K562 (cell line): ENCODE data around the gene C21orf58.

Source experiments
- ATF7 ChIP-seq: fragments of 450-650 bp; IDR thresholded peaks from 2 replicates; pipeline ENCODE4 v1.7.1; 2014; ENCODE audit warnings: mild to moderate bottlenecking, moderate library complexity
- CTCF ChIP-seq, 3 experiments: IDR thresholded peaks in 2 of 3; conservative IDR thresholded peaks in 1 of 3; 2 replicates each; pipeline ENCODE4 v1.5.1; 2011 to 2012; ENCODE audit warnings: low read length in 3 of 3, mild to moderate bottlenecking in 3 of 3, control low read depth in 2 of 3, improper control_type of control experiment in 1 of 3, inconsistent platforms in 1 of 3, low read depth in 1 of 3, mixed read lengths in 1 of 3, moderate library complexity in 1 of 3; ENCODE audit not compliant: insufficient read depth in 2 of 3
- FOXP4 ChIP-seq: sonication (generic); formaldehyde crosslinking; IDR thresholded peaks from 2 replicates; pipeline ENCODE4 v1.8.0; 2022; ENCODE audit warnings: mild to moderate bottlenecking, missing genetic modification reagents, borderline replicate concordance
- NFE2L1 ChIP-seq: fragments of 450-650 bp; IDR thresholded peaks from 2 replicates; pipeline ENCODE4 v1.6.1; 2016; ENCODE audit warnings: missing genetic modification characterization, low read depth, mild to moderate bottlenecking, missing compliant biosample characterization, moderate library complexity, borderline replicate concordance
- POLR2A ChIP-seq: fragments of 450-650 bp; conservative IDR thresholded peaks from 2 replicates; pipeline ENCODE4 v1.6.1; 2016
- ZNF274 ChIP-seq: IDR thresholded peaks from 2 replicates; pipeline ENCODE4 v1.6.1; 2011; ENCODE audit warnings: low read depth, mild to moderate bottlenecking, low read length, moderate library complexity, borderline replicate concordance
- ZNF707 ChIP-seq: fragments of 250-450 bp; sonication (Bioruptor Pico); conservative IDR thresholded peaks from 2 replicates; pipeline ENCODE4 v1.8.0; 2022; ENCODE audit warnings: inconsistent platforms, mild to moderate bottlenecking, moderate library complexity

- no peak for TF ChIP-seq NFE2L1
- TF ChIP-seq FOXP4 (CRISPR knock-in tag): no peak
- TF ChIP-seq CTCF (IDR thresholded peaks at IDR 0.05 in 2 of 3, conservative IDR thresholded peaks at IDR 0.05 in 1 of 3; ENCODE audit: insufficient read depth in 2 of 3, low read depth in 1 of 3, low read length in 3 of 3): no peak
- no peak for TF ChIP-seq ZNF274
- no peak for TF ChIP-seq ATF7
- no peak for TF ChIP-seq POLR2A
- TF ChIP-seq ZNF707 (CRISPR knock-in tag): no peak
Observed at GRCh38 chr21:46285206-46285661, 38.4 kb downstream of the C21orf58 start, which contains the start of gene MCM3AP.
